WERI-Rb-1 (cell line): Measurements from ENCODE around the gene CLPSL2.

Experiments used
- DNase-seq: peaks from one replicate; pipeline ENCODE4 v3.0.0-alpha.2; 2020
- H3K27ac ChIP-seq: fragments of 250-450 bp; sonication (Bioruptor Pico); 2 replicates; pipeline ENCODE4 v1.5.1; 2020; ENCODE audit warnings: mild to moderate bottlenecking, moderate library complexity
- H3K27me3 ChIP-seq: fragments of 250-450 bp; sonication (Bioruptor Pico); 2 replicates; pipeline ENCODE4 v1.5.1; 2021; ENCODE audit warnings: mild to moderate bottlenecking, low read depth, moderate library complexity; ENCODE audit not compliant: insufficient read depth, severe bottlenecking
- H3K36me3 ChIP-seq: fragments of 250-450 bp; sonication (Bioruptor Pico); 2 replicates; pipeline ENCODE4 v1.5.1; 2020; ENCODE audit warnings: mild to moderate bottlenecking, moderate library complexity
- H3K4me3 ChIP-seq: 2 replicates; pipeline ENCODE4 v1.5.1; 2011; ENCODE audit warnings: low read depth, mild to moderate bottlenecking, control low read depth, low read length
- H3K9me3 ChIP-seq: fragments of 250-450 bp; sonication (Bioruptor Pico); 2 replicates; pipeline ENCODE4 v1.5.1; 2021; ENCODE audit warnings: mild to moderate bottlenecking, moderate library complexity; ENCODE audit not compliant: severe bottlenecking
- CTCF ChIP-seq: IDR thresholded peaks from 2 replicates; pipeline ENCODE4 v1.5.1; 2011; ENCODE audit warnings: low read depth, mild to moderate bottlenecking, control low read depth, inconsistent platforms, low read length

The CLPSL2 gene

GRCh38 chr6:35736253-35736894 lies 40.0 kb upstream of the CLPSL2 start:
- H3K9me3 ChIP-seq: no peaks in the 10 kb centered on the region
- peak; percentile 97 for TF ChIP-seq CTCF
- H3K27ac ChIP-seq: peak overlapping the region; percentile 3; the same call in 1 of the 2 replicates
- no peaks in the 10 kb centered on the region for H3K27me3 ChIP-seq
- peak; percentile 88 for DNase-seq
- no peak overlapping the region for H3K4me3 ChIP-seq
- no peaks in the 10 kb centered on the region for H3K36me3 ChIP-seq

GRCh38 chr6:35736982-35737412 lies 39.4 kb upstream of the CLPSL2 start, which contains the start of gene ARMC12:
TSS of gene ARMC12 (plus strand) at chr6:35737032. CDS start at chr6:35737109, 77 bp downstream.
- Histone ChIP-seq H3K9me3 (no peaks in the 10 kb centered on the region), H3K36me3 (no peaks in the 10 kb centered on the region), H3K4me3 (no peak within 1 kb of the TSS), H3K27ac (peak within 1 kb of the TSS; percentile 25), H3K27me3 (no peaks in the 10 kb centered on the region)
- TF ChIP-seq CTCF: no peak
- DNase-seq: no peak

GRCh38 chr6:35737413-35738211 lies 38.8 kb upstream of the CLPSL2 start:
- peak; percentile 73 for TF ChIP-seq CTCF
- H3K27ac ChIP-seq: peak overlapping the region; percentile 25

GRCh38 chr6:35739645-35740524 lies 36.5 kb upstream of the CLPSL2 start:
- H3K36me3 ChIP-seq: no peaks in the 10 kb centered on the region
- no peak for TF ChIP-seq CTCF
- H3K9me3 ChIP-seq: no peaks in the 10 kb centered on the region
- no peak overlapping the region for H3K4me3 ChIP-seq
- no peaks in the 10 kb centered on the region for H3K27me3 ChIP-seq
- DNase-seq: no peak
- H3K27ac ChIP-seq: no peak overlapping the region

More at GRCh38 chr6:35737413-35738211, 38.8 kb upstream of the CLPSL2 start:
- Histone ChIP-seq H3K9me3 (no peaks in the 10 kb centered on the region), H3K36me3 (no peaks in the 10 kb centered on the region), H3K4me3 (no peak overlapping the region), H3K27me3 (no peaks in the 10 kb centered on the region)
- DNase-seq: peak; percentile 48

- no peak overlapping the region for H3K27ac ChIP-seq
- peaks cover 2% of the 10 kb centered on the region for H3K9me3 ChIP-seq
- TF ChIP-seq CTCF: 0 out of 2 replicates have a peak, but pooled peaks have one; percentile 19
- H3K36me3 ChIP-seq: no peaks in the 10 kb centered on the region
- H3K4me3 ChIP-seq: no peak overlapping the region
- no peaks in the 10 kb centered on the region for H3K27me3 ChIP-seq
- no peak for DNase-seq
These were observed 33.6 kb upstream of the CLPSL2 start for GRCh38 chr6:35742842-35743241.
